ENCODE measurements around the gene WDR64.
"Not testable (repeated sequence)": the region's sequence is repeated elsewhere in the genome, so short reads cannot be mapped to it uniquely, and the experiment has no call there.

The WDR64 gene

DNA sequence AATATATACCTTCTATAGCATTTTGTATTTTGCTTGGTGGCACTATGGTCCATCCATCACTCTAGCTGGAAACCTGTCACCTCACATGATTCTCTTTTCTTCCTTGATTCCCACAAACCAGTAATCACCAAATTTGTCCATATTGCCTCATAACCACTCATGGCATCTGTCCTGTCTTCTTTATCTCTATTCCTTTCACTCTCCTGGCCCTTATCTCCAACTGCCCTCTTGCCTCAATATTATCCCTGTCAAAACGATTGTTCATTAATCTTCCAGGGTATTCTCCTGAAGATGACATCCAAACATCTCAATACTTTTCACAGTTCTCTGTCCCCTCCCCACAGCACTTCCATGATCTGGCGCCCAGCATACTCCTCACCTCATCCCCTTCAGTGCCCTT, 46.1 kb downstream of the WDR64 start:
- no peak for DNase-seq (ENCODE audit: extremely low read depth in 1 of 2, low read depth in 1 of 2)

DNA sequence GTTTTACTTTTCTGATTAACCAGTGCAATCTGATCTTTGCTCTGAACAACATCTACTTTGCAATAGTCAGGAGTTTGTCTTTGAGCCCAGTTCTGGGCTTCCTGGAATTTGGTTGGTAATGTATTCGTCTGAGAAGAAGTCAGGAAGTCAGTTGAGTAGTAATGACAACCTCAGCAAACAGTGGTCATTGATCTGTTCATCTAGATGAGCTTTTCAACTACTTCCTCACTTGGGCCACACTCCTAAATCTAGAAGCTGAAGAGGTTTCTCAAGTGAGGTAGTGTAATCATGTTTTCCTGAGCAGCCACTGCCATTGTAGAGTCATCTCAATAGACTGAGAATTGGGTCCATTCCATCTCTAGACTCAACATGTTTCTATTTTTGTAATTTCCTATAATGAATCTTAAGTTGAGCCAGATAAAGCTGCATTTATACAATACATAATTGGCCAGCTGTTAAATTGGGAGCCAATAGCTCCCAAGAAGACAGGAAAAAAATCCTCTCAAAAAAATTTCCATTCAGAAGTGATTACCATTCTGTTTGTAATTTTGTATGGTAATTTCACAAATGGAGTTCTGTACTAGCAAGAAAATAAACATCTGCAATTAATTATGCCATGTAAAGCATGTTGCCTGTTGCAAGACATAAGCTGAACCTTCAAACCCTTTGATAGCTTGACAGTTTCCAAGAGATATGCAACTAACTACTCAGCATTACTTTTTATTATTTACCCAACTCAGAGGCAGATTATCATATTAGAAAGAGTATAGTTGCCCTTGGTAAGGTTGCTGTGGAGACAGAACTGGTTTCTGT, 49.6 kb downstream of the WDR64 start:
- no peak for DNase-seq (ENCODE audit: extremely low read depth in 1 of 2, low read depth in 1 of 2)

DNA sequence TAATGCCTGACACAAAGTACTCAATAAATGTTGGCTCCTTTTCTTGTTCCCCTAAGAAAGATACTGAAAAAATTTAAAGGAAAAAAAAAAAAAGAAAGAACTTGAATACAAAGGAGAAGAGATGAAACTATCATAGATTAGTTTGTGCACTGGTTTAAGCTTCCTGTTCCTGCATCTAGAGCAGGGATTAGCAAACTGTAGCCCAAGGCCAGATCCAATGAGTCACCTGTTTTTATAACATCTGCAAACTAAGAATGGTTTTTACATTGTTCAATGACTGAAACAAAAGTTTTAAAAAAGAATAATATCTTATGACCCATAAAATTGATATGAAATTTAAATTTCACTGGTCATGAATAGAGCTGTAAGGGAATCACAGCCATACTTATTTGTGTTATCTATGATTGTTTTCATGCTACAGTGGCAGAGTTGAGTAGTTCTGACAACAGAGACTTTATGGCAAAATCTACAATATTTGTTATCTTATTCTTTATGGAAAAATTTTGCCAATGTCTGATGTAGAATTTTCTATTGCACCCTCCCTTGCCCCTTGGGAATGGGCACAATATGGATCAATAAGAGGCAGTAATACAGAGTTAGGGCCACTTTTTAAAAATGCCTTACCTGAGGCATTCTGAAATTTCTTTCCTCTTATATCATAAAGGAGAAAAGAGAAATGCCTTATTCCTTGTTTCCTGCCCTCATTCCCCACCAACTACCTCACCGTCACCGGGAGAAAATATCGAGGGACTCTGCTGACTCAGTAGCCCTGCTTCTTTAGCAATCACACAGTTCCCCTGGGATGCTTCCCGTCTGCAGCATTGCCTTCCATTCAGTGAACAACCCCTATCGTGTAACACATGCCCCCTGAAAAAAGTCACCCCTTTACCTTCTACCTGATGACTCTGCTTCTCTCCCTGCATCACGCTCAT, 50.6 kb downstream of the WDR64 start:
- no peak for DNase-seq (ENCODE audit: extremely low read depth in 1 of 2, low read depth in 1 of 2)

DNA sequence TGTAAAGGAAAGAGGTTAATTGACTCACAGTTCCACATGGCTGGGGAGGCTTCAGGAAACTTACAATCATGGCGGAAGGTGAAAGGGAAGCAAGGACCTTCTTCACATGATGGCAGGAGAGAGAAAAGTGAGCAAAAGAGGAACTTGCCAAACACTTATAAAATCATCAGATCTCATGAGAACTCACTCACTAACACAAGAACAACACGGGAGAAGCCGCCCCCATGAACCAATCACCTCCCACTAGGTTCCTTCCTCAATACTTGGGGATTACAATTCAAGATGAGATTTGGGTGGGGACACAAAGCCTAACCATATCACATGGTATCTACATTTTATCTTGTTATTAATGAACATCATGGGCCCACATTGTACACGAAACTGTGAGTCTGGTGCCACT, 51.7 kb downstream of the WDR64 start:
- DNase-seq (ENCODE audit: extremely low read depth in 1 of 2, low read depth in 1 of 2), result not testable (repeated sequence)

DNA sequence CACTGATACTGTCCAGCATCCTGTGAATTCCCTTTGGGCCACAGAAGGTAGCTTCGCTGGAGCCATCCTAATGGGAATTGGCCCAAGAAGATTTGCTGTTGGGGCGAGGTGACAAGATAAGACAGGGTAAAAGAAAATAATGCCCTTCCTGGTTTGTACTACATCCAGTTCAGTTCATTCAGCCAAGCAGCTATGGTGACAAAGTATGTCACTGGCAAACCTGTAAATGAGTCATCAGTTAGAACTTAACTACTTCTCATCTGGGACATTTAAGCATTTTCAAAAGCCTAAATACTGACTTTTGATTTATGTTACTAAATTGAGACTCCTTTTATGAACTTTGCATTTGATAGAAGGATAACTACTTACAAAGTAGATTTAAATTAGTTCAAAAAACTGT, 54.2 kb downstream of the WDR64 start:
- DNase-seq (ENCODE audit: extremely low read depth in 1 of 2, low read depth in 1 of 2), result no peak

DNA sequence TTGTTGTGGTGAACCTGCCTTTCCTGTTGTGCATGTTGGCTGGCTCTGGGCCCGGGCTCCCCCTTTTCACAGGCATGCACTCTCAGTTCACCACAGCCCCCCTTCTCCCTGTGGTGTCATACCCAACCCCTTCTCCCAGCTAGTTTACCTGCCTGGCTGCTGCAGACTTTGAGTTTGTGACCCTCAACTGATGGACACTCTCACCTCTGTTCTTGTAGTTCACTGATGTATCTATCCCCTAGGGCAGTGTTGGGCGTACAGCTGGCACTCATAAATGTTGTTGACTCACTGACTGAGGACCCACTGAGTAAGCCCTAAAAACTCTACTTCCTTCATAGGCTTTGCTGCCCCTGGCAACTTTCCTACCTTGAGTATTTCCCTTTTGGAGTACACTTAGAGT, 54.9 kb downstream of the WDR64 start:
- peak in 1 of 2 donors; percentile 11 for DNase-seq (ENCODE audit: extremely low read depth in 1 of 2, low read depth in 1 of 2)

DNA sequence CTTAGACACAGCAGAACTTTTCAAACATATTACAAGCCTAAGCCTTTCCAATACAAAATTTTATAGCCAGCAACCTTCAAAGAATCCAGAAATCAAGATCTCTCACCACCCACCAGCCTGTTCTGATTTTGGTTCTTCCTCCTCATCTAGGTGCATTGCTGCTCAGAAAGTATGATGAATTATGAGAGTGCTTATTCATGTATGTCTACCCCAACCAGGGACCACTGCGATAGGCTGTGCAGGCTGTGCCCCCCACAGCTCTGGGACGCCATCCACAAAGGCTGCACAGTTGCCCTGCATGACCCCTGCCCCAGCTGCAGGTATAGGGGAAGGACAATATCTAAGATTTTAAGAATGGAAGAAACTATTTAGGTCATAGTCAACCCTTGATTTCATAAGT, 55.4 kb downstream of the WDR64 start:
- no peak for DNase-seq (ENCODE audit: extremely low read depth in 1 of 2, low read depth in 1 of 2)

DNA sequence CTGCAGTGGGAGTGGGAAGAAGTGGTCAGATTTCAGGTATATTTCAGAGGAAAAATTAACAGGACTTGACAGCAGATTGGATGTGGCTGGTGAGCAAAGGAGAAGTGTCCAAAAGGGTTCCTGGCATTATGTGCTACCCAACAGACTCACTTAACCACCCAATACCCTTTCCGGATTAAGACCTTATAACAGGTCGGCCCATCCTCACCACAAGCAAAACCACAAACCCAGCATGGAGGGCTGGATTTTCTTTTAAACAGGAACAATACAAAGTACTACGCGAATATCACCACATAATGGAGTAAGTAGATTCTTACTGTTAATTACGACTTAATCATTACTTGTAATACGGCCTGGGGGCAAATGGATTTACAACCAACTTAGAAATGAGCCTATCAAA, 59.2 kb downstream of the WDR64 start:
- no peak for DNase-seq (ENCODE audit: extremely low read depth in 1 of 2, low read depth in 1 of 2)

DNA sequence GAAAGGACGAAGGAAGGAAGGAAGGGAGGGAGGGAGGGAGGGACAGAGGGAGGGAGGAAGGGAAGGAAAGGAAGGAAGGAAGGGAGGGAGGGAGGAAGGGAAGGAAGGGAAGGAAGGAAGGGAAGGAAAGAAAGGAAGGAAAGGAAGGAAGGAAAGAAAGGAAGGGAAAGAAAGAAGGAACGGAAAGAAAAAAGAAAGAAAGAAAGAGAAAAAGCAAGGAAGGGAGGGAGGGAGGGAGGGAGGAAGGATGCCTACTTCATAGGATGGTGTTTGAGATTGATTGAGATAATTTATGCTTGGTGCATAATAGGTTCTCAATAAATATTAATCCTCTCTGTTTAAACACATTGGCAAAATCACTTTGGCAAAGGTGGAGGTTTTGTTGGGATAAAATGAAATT, 61.2 kb downstream of the WDR64 start:
- DNase-seq (ENCODE audit: extremely low read depth in 1 of 2, low read depth in 1 of 2), result no peak

DNA sequence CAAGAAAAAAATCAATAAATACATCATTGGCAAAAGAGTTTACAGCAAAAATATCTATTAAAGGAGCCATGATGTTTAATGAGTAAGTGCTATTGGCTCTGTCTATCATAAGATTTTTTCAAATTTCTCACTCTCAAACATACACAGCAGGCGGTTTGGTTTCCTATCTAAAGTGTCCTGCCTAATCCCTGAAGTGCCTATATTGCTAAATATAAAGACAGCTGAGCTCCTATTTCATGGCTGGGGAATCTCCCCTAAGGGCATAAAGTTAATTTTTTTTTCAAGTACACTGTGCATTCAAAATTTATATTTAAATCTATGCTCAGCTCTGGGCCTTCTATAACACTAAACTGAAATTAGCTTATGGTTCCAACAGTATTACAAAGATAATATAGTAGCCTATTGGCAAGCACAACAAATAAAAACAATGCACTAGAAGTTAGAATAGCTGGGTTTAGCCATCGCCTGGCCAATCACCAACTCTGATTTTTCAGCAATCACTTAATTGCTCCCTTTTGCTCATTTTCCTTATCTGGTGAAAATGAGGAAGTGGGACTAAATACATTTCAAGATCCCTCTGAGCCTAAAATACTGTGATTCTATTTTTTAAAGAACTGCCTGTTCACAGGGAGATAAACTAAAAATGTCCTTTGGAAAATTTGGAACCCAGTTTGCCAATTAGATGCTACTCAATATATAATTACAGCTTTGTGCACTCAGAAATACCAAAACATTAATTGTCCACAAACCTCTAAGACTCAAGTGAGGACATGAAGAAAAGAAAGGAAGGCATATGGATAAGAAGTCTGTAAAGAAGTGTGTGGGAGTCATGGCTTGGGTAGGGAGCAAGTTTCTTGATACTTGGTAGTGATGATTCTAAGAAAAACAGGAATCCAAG, 62.5 kb downstream of the WDR64 start:
- DNase-seq (ENCODE audit: extremely low read depth in 1 of 2, low read depth in 1 of 2), result no peak

DNA sequence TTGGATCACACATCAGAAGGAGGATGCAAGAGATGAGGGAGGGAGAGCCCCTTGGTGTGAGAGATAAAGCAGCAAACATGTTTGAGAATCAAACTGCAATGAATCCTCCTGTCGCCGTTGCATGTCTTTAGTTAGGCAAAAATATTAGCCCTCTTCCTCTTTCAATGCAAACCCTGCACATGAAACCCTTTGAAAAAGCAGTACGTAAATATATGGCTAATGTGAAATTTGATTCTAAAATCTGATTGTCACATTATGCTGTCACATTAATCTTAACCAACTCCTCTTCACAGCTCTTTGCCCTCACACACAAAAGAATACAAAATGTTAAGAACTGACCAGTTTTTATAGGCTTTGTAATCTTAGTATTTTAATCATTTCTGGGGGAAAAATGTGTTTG, 63.4 kb downstream of the WDR64 start:
- no peak for DNase-seq (ENCODE audit: extremely low read depth in 1 of 2, low read depth in 1 of 2)

DNA sequence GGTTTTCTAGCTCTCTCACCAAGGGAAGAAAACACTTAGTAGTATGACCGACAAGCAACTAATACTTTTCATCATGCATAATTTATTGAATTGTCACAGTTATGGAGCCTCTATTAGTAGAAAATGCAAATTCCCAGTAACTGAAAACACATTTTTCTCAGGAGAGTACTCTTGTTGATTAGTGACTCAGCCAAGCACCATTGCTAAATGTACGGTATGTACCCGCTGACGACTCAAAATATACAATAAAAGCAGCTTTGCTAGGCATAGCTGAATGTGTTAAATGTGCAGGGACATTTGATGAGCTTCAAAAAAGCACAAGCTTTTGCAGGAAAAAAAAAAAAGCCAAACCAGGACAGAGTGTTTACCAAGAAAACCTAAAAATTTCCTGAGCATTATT, 63.9 kb downstream of the WDR64 start:
- DNase-seq (ENCODE audit: extremely low read depth in 1 of 2, low read depth in 1 of 2), result no peak

DNA sequence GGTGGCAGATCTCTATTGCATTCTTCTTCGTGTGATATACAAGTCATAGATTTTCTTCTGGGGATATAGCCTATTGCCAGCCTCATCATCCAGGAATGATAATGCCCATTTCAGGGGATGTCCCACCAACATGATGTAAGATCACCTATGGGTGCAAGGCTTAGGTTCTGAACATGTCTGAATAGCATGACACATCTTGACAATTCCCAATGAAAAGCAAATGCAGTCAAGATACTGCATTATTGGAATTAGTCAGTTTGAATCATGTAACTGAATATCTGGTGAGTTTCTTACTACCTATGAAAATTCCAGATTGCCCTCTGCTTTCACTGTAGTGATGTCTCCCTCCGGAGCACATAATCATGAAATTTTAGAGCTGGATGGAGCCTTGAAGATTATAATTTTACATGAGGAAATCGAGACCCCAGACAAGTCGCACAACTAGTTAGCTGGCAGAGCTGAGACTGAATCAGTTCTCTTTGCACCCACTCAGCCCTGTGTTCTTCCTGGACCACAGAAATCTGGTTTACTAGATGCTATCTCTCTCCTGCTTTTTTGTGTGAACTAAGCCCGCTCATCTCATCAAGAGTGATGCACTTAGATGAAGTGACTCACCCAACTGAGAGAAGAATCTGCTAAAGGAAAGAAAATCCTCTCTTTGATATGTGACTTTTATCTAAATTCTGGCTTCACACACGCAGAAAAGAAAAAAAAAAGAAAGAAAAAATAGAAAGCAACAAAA, 65.0 kb downstream of the WDR64 start:
- DNase-seq (ENCODE audit: extremely low read depth in 1 of 2, low read depth in 1 of 2), result no peak

DNA sequence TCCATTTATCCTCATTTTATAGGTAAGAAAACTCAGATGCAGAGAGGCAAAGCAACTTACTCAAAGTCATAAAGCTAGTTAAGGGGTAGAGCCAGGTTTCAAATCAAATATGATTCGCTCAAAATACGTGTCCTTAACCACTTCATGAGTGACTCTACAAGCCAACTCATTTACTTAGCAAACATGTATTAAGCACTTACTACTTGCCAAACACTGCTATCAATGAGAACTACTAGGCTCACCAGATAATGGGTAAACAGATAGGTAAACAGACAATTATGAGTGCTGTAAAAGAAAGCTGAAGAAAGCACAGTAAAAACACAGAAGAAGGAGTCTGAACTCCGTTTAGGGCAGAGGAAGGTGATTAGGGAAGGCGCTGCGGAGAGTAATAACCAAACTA, 65.9 kb downstream of the WDR64 start:
- no peak for DNase-seq (ENCODE audit: extremely low read depth in 1 of 2, low read depth in 1 of 2)

DNA sequence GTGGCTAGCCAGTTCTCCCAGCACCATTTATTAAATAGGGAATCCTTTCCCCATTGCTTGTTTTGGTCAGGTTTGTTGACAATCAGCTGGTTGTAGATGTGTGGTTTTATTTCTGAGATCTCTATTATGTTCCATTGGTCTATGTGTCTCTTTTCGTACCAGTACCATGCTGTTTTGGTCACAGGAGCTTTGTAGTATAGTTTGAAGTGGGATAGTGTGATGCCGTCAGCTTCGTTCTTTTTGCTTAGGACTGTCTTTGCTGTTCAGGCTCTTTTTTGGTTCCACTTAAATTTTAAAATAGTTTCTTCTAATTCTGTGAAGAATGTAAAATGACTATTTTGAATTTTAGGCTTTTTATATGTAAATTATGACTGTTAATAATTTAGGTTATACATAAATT, 68.9 kb downstream of the WDR64 start:
- DNase-seq (ENCODE audit: extremely low read depth in 1 of 2, low read depth in 1 of 2), result no peak

DNA sequence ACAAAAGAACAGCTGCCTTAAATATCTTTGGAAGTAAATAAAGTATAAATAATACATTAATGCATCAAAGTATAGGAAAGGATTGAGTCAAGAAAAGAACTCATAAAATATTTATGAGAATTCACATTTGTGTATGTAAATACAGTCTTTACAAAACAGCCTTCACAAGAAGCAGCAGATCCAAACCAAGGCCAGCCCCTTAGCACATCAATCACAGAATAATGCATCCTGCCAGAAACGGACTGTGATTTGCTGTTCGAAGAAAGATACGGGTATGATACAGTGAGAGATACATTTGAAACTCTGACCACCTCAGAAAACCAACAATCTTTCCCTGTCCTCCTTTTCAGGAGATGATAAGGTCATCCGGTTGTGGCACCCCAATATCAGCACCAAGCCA, 70.9 kb downstream of the WDR64 start:
- no peak for DNase-seq (ENCODE audit: extremely low read depth in 1 of 2, low read depth in 1 of 2)

DNA sequence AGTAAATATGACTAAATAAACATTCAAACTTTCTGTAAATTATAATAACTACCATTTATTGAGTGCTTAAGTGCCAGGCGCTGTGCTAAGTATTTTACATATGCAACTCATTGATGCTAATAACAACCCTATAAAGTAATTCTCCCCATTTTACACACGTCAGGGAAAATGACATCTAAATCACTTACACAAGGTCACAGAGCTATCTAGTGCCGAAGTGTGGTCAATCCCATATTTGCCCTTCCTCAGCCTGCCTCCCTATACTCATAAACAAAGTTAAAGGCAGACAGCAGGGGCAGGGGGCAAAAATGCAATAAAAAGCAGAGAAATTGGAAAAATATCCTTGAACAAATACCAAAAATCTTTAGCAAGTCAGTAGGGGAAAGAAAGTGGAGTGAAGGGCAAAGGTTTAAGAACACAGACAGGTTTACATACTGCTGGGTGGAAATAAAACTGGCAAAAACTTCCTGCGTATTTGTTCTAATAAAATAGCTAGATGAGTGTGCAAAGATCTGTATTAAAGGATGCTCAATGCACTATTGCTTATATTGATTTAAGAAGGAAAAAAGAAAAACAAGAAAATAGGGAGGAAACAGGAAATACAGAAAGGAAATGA, 72.8 kb downstream of the WDR64 start:
- no peak for DNase-seq (ENCODE audit: extremely low read depth in 1 of 2, low read depth in 1 of 2)

DNA sequence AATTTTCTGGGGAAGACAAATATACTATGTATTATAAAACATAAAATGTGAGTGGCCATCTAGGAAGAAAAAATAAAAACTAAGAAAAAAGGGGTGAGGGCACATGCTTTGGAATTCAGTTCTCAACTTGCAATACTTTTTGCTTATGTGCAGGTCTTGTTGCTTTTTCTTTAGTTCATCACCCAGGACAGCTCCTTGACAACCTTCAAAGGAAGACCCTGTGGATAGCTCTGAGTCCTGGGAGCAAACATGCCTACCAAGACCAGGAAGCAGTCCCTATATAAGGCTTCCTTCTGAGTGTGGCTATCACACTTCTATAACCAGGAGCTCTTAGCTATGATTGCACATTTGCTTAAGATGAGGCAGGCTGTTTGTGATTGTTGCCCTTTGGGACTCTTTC, 78.0 kb downstream of the WDR64 start:
- DNase-seq (ENCODE audit: extremely low read depth in 1 of 2, low read depth in 1 of 2), result no peak

DNA sequence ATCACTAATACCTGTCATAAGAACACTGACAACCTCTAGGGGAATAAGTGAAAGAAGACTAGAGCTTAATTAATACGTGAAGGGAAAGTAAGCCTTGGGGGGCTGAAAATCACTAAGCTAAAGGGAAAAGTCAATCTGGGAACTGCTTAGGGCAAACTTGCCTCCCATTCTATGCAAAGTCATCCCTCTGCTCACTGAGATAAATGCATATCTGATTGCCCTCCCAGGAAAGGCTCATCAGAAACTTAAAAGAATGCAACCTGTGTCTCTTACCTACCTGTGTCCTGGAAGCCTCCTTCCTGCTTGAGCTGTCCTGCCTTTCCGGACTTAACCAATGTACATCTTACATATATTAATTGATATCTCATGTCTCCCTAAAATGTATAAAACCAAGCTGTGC, 81.8 kb downstream of the WDR64 start:
- DNase-seq (ENCODE audit: extremely low read depth in 1 of 2, low read depth in 1 of 2), result no peak

DNA sequence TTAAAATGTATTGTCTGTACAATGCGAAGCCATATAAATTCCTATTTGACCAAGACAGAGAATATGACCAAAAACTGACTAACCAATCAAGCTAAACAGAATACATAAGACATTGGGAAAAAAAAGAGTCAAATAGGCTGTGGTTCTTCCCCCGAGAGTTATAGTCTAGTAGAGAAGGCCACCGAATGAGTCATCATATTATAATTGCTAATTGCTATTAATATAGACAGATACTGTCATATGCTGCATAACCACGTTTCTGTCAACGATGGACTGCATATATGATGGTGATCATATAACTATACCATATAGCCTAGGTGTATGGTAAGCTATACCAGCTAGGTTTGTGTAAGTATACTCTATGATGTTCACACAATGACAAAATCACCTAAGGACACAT, 82.5 kb downstream of the WDR64 start:
- no peak for DNase-seq (ENCODE audit: extremely low read depth in 1 of 2, low read depth in 1 of 2)
